Measurements from ENCODE around the gene CLTRN.

Gene CLTRN

GRCh38 chrX:15600049-15600448 is 64.6 kb downstream of the CLTRN start:
- no peak for DNase-seq (ENCODE audit: low spot score in 2 of 2)
- peaks cover 42% of the 10 kb centered on the region for H3K27me3 Mint-ChIP-seq

DNA sequence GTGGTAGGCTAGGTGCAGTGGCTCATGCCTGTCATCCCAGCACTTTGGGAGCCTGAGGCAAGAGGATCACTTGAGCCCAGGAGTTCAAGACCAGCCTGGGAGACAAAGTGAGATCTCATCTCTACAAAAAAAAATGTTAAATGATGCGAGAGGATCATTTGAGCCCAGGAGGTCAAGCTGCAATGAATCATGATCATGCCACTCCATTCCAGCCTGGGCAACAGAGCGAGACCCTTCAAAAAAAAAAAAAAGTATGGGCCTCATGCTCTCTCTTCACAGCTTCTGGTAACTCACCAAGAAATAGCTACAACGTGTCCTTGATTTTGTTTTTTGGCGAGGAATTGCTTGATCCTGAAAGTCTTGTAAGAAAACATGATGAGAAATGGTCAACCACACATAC is 65.1 kb downstream of the CLTRN start:
- H3K4me3 Mint-ChIP-seq, result no peak overlapping the region
- no peak for DNase-seq (ENCODE audit: low spot score in 2 of 2)
- H3K27ac Mint-ChIP-seq (ENCODE audit: low read depth), result no peak overlapping the region
- no peak for ATAC-seq (replicated peaks; ENCODE audit: extremely low read depth, poor library complexity, severe bottlenecking)
- no peaks in the 10 kb centered on the region for H3K4me1 Mint-ChIP-seq
- peaks cover 3% of the 10 kb centered on the region for H3K36me3 Mint-ChIP-seq (ENCODE audit: insufficient read depth)
- peaks cover 36% of the 10 kb centered on the region for H3K27me3 Mint-ChIP-seq
- no peaks in the 10 kb centered on the region for H3K9me3 Mint-ChIP-seq

More at GRCh38 chrX:15600049-15600448, 64.6 kb downstream of the CLTRN start:
- H3K4me1 Mint-ChIP-seq, result no peaks in the 10 kb centered on the region
- no peaks in the 10 kb centered on the region for H3K9me3 Mint-ChIP-seq
- H3K27ac Mint-ChIP-seq (ENCODE audit: low read depth), result no peak overlapping the region
- ATAC-seq (replicated peaks; ENCODE audit: extremely low read depth, poor library complexity, severe bottlenecking), result no peak
- peaks cover 3% of the 10 kb centered on the region for H3K36me3 Mint-ChIP-seq (ENCODE audit: insufficient read depth)
- no peak overlapping the region for H3K4me3 Mint-ChIP-seq

DNA sequence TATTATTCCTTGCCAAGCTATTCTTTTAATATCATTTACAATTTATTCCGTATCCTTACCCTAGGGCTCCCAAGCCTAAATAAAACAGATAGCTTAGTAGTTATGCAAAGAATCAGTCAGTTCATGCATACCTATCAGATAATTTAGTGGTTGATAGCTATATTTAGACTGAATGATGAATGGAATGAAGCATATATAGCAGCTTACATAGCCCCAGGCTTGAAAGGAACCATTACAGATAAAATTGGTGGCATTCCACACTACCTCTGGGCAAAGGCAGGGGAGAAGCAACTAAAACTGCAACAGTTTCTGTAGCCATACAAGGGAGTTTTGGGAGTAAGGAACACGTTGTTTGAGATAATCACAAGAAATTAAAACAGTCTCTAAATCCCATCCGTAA is 66.6 kb downstream of the CLTRN start:
- H3K9me3 Mint-ChIP-seq, result no peaks in the 10 kb centered on the region
- DNase-seq (ENCODE audit: low spot score in 2 of 2), result no peak
- no peak overlapping the region for H3K27ac Mint-ChIP-seq (ENCODE audit: low read depth)
- H3K36me3 Mint-ChIP-seq (ENCODE audit: insufficient read depth), result peaks cover 3% of the 10 kb centered on the region
- no peak overlapping the region for H3K4me3 Mint-ChIP-seq
- no peak for ATAC-seq (replicated peaks; ENCODE audit: extremely low read depth, poor library complexity, severe bottlenecking)
- H3K4me1 Mint-ChIP-seq, result no peaks in the 10 kb centered on the region
- peaks cover 34% of the 10 kb centered on the region for H3K27me3 Mint-ChIP-seq

GRCh38 chrX:15594371-15594770 is 70.2 kb downstream of the CLTRN start:
- ATAC-seq (replicated peaks; ENCODE audit: extremely low read depth, poor library complexity, severe bottlenecking) (no peak), DNase-seq (ENCODE audit: low spot score in 2 of 2) (no peak)
- Mint-ChIP-seq H3K27me3 (peaks cover 26% of the 10 kb centered on the region), H3K4me1 (no peaks in the 10 kb centered on the region), H3K27ac (ENCODE audit: low read depth) (no peak overlapping the region), H3K9me3 (no peaks in the 10 kb centered on the region), H3K4me3 (no peak overlapping the region), H3K36me3 (ENCODE audit: insufficient read depth) (no peaks in the 10 kb centered on the region)

- no peak for ATAC-seq (replicated peaks; ENCODE audit: extremely low read depth, poor library complexity, severe bottlenecking)
- Mint-ChIP-seq H3K4me1 (no peaks in the 10 kb centered on the region), H3K27me3 (peaks cover 12% of the 10 kb centered on the region), H3K36me3 (ENCODE audit: insufficient read depth) (no peaks in the 10 kb centered on the region), H3K9me3 (no peaks in the 10 kb centered on the region), H3K4me3 (no peak overlapping the region), H3K27ac (ENCODE audit: low read depth) (no peak overlapping the region)
- DNase-seq (ENCODE audit: low spot score in 2 of 2), result no peak
Measured at GRCh38 chrX:15579778-15580747, 84.5 kb downstream of the CLTRN start.
